Adrenal gland (tissue), 5 donors: ENCODE measurements around the gene FBXO21.

ENCODE experiments used
- POLR2A ChIP-seq, 2 donors: fragments of 450-650 bp; IDR thresholded peaks; one replicate each; pipeline ENCODE4 v1.6.1; 2017; ENCODE audit warnings: antibody characterized with exemption in 2 of 2, mild to moderate bottlenecking in 2 of 2, moderate library complexity in 1 of 2
- TF ChIP-seq, protein P1 (sequence below), 6 experiments: fragments of 450-650 bp in 4 of 6; fragments of 200-600 bp in 2 of 6; sonication (generic) in 1 of 6; IDR thresholded peaks; 1 replicate in 5 of 6; 2 replicates in 1 of 6; pipeline versions ENCODE4 v1.5.1 to v1.8.0; 2016 to 2021; ENCODE audit warnings: antibody characterized with exemption in 6 of 6, mild to moderate bottlenecking in 2 of 6, moderate library complexity in 1 of 6
- donor health status: DM: no; HTN: no; CAD: no.

DNA sequence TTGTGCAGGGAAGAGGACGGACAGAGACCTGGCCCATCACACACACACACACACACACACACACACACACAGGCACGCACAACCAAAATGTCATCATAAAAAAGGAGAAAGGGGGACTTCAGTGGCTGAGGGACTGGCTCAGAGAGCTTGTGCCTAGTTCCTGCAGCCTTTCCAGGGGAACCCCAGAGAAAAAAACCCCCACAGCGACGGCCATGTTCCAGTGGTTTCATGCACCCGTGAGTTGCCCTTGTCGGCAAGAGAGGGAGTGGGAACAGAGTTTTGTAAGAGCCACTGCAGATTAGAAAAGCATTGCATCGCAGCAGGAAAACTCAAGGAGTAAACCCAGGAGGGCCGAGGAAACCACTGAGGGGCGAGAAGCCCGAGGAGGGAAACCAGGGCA lies 24.5 kb upstream of the FBXO21 start:
- TF ChIP-seq, protein P1, sequence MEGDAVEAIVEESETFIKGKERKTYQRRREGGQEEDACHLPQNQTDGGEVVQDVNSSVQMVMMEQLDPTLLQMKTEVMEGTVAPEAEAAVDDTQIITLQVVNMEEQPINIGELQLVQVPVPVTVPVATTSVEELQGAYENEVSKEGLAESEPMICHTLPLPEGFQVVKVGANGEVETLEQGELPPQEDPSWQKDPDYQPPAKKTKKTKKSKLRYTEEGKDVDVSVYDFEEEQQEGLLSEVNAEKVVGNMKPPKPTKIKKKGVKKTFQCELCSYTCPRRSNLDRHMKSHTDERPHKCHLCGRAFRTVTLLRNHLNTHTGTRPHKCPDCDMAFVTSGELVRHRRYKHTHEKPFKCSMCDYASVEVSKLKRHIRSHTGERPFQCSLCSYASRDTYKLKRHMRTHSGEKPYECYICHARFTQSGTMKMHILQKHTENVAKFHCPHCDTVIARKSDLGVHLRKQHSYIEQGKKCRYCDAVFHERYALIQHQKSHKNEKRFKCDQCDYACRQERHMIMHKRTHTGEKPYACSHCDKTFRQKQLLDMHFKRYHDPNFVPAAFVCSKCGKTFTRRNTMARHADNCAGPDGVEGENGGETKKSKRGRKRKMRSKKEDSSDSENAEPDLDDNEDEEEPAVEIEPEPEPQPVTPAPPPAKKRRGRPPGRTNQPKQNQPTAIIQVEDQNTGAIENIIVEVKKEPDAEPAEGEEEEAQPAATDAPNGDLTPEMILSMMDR (IDR thresholded peaks at IDR 0.05) = no peak
- TF ChIP-seq POLR2A (IDR thresholded peaks at IDR 0.05) = no peak
